Caco-2 (cell line): Measurements from ENCODE around the gene AP2B1. TPM values are rescaled to one million over a fixed set of nuclear protein-coding genes. Genes with fewer than 3 reads are reported as not detected.

Source experiments
- BruUV-seq: library from RNA; stranded (reverse); fragments of 400-500 nt; replicated peaks from 2 replicates; lab custom pipeline; 2021; lab: Mats Ljungman, UMichigan
- CTCF ChIA-PET: fragments of 300-600 bp; sonication (Branson Sonifier 250); formaldehyde crosslinking; loops from one replicate; lab custom pipeline; 2022; ENCODE audit warnings: antibody characterized with exemption; lab: Charles Lee
- POLR2A ChIA-PET: fragments of 300-600 bp; sonication (Branson Sonifier 250); formaldehyde crosslinking; loops from one replicate; lab custom pipeline; 2022; ENCODE audit warnings: antibody characterized with exemption; lab: Charles Lee
- DNase-seq, 2 experiments: peaks; one replicate each; pipeline versions ENCODE4 v3.0.0 to v3.0.0-alpha.2; 2020 to 2022
- H3K27me3 ChIP-seq: replicated peaks from 2 replicates; pipeline ENCODE4 v1.6.0; 2011; ENCODE audit warnings: low read length; ENCODE audit not compliant: control insufficient read depth, insufficient read depth
- H3K36me3 ChIP-seq: 2 replicates; pipeline ENCODE4 v1.5.1; 2011; ENCODE audit warnings: low read length; ENCODE audit not compliant: control insufficient read depth, insufficient read depth
- H3K4me1 ChIP-seq: fragments of 250-450 bp; sonication (Bioruptor Pico); 2 replicates; pipeline ENCODE4 v1.5.1; 2020; ENCODE audit warnings: mild to moderate bottlenecking
- H3K4me3 ChIP-seq: 2 replicates; pipeline ENCODE4 v1.5.1; 2011; ENCODE audit warnings: low read depth, mild to moderate bottlenecking, control low read depth, low read length
- H3K9me3 ChIP-seq: fragments of 250-450 bp; sonication (Bioruptor Pico); 2 replicates; pipeline ENCODE4 v1.5.1; 2020; ENCODE audit warnings: mild to moderate bottlenecking, moderate library complexity
- H3K27ac Mint-ChIP-seq: one replicate; pipeline ENCODE4 v1.8.0; 2022; ENCODE audit warnings: mixed read lengths; ENCODE audit not compliant: unreplicated experiment
- H3K27me3 Mint-ChIP-seq: one replicate; pipeline ENCODE4 v1.8.0; 2022; ENCODE audit warnings: mixed read lengths; ENCODE audit not compliant: insufficient read depth, unreplicated experiment
- H3K36me3 Mint-ChIP-seq: one replicate; pipeline ENCODE4 v1.8.0; 2022; ENCODE audit warnings: mild to moderate bottlenecking, mixed read lengths; ENCODE audit not compliant: insufficient read depth, unreplicated experiment
- H3K4me1 Mint-ChIP-seq: one replicate; pipeline ENCODE4 v1.8.0; 2022; ENCODE audit warnings: low read depth, mixed read lengths; ENCODE audit not compliant: unreplicated experiment
- H3K4me3 Mint-ChIP-seq: one replicate; pipeline ENCODE4 v1.8.0; 2022; ENCODE audit warnings: mild to moderate bottlenecking, moderate library complexity, mixed read lengths; ENCODE audit not compliant: unreplicated experiment
- H3K9me3 Mint-ChIP-seq: one replicate; pipeline ENCODE4 v1.8.0; 2022; ENCODE audit warnings: mixed read lengths; ENCODE audit not compliant: unreplicated experiment
- intact Hi-C: fragments of 100-400 bp; cut with micrococcal nuclease; formaldehyde crosslinking; loops from one replicate; pipeline ENCODE4 v1.10.0; 2022; ENCODE audit not compliant: unreplicated experiment
- total RNA-seq: library from RNA; stranded (reverse); gene quantifications from 2 replicates; pipeline ENCODE4 v1.2.3, GENCODE V29; 2022
- TF ChIP-seq, protein P1 (sequence below), 2 experiments: fragments of 200-600 bp in 1 of 2; IDR thresholded peaks; 1 replicate in 1 of 2; 2 replicates in 1 of 2; pipeline versions ENCODE4 v1.5.1 to v1.8.0; 2011 to 2022; ENCODE audit warnings: antibody characterized with exemption in 1 of 2, control low read depth in 1 of 2, inconsistent platforms in 1 of 2, low read depth in 1 of 2, low read length in 1 of 2, mild to moderate bottlenecking in 1 of 2, moderate library complexity in 1 of 2; ENCODE audit not compliant: insufficient read depth in 1 of 2, severe bottlenecking in 1 of 2, unreplicated experiment in 1 of 2

The AP2B1 gene
- total RNA-seq, 1 experiment from 2014 or later, result 228 TPM

GRCh38 chr17:35575759-35576158, 11.4 kb upstream of the AP2B1 start:
- no peak overlapping the region for H3K27ac Mint-ChIP-seq

DNA sequence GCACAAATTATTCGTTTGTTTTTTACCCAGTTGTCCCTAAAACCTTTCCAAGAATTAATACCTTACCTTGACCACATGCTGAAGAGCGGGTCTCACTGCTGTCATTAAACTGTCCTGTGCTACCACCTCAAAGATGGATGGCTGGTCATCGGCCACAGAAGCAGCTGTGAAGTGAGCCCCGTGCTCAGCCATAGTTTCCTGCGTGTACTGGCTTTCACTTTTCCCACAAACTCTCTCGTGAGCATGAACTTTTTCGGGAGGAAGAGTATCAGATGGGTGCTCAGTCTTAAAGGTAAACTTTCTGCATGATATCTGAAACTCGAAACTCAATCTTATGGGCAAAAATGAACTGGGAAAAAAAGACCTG, 9.3 kb upstream of the AP2B1 start:
- H3K9me3 Mint-ChIP-seq, result no peaks in the 10 kb centered on the region
- peak overlapping the region; percentile 100 for H3K4me3 Mint-ChIP-seq
- ChIA-PET CTCF (interaction anchor here (0.7 to 1.5 kb wide), 2 partner anchors 9 to 231 kb away, joined by 3 to 6 read pairs; partner anchors contain the start of gene AP2B1), POLR2A (interaction anchor here (0.5 to 3.4 kb wide), 7 partner anchors 10 to 282 kb away, joined by 3 to 51 read pairs (median 5); partner anchors contain the start of gene AP2B1)
- H3K27me3 ChIP-seq, result no peaks in the 10 kb centered on the region
- H3K27me3 Mint-ChIP-seq, result no peaks in the 10 kb centered on the region
- TSS peak; percentile 87 for BruUV-seq
- TF ChIP-seq, protein P1, sequence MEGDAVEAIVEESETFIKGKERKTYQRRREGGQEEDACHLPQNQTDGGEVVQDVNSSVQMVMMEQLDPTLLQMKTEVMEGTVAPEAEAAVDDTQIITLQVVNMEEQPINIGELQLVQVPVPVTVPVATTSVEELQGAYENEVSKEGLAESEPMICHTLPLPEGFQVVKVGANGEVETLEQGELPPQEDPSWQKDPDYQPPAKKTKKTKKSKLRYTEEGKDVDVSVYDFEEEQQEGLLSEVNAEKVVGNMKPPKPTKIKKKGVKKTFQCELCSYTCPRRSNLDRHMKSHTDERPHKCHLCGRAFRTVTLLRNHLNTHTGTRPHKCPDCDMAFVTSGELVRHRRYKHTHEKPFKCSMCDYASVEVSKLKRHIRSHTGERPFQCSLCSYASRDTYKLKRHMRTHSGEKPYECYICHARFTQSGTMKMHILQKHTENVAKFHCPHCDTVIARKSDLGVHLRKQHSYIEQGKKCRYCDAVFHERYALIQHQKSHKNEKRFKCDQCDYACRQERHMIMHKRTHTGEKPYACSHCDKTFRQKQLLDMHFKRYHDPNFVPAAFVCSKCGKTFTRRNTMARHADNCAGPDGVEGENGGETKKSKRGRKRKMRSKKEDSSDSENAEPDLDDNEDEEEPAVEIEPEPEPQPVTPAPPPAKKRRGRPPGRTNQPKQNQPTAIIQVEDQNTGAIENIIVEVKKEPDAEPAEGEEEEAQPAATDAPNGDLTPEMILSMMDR (IDR thresholded peaks at IDR 0.05; ENCODE audit: insufficient read depth in 1 of 2, low read depth in 1 of 2, low read length in 1 of 2, severe bottlenecking in 1 of 2, unreplicated experiment in 1 of 2), result no peak
- H3K4me1 ChIP-seq, result peaks cover 6% of the 10 kb centered on the region
- peaks cover 5% of the 10 kb centered on the region for H3K4me1 Mint-ChIP-seq
- DNase-seq, result peak in 1 of 2 experiments; percentile 22
- peak overlapping the region; percentile 50 for H3K4me3 ChIP-seq
- H3K27ac Mint-ChIP-seq, result peak overlapping the region; percentile 100
- H3K36me3 Mint-ChIP-seq, result peaks cover 13% of the 10 kb centered on the region
- H3K9me3 ChIP-seq, result no peaks in the 10 kb centered on the region
- no peaks in the 10 kb centered on the region for H3K36me3 ChIP-seq
- intact Hi-C loops, result loop anchor here (1.0 kb wide), 2 partner anchors 9 to 11 kb away; partner anchors contain the start of gene AP2B1

More at GRCh38 chr17:35575759-35576158, 11.4 kb upstream of the AP2B1 start:
- Histone ChIP-seq H3K36me3 (no peaks in the 10 kb centered on the region), H3K4me1 (peaks cover 6% of the 10 kb centered on the region), H3K27me3 (no peaks in the 10 kb centered on the region), H3K4me3 (no peak overlapping the region), H3K9me3 (no peaks in the 10 kb centered on the region)
- H3K4me3 Mint-ChIP-seq, result no peak overlapping the region
- BruUV-seq, result no TSS peak
- peaks cover 6% of the 10 kb centered on the region for H3K4me1 Mint-ChIP-seq
- DNase-seq, result no peak
- H3K9me3 Mint-ChIP-seq, result no peaks in the 10 kb centered on the region
- ChIA-PET POLR2A (no interaction called here), CTCF (interaction anchor here (0.7 kb wide), 1 partner anchor 311 kb away, joined by 7 read pairs; no protein-coding TSS in a partner anchor)
- peaks cover 17% of the 10 kb centered on the region for H3K36me3 Mint-ChIP-seq
- TF ChIP-seq, protein P1 (IDR thresholded peaks at IDR 0.05; ENCODE audit: insufficient read depth in 1 of 2, low read depth in 1 of 2, low read length in 1 of 2, severe bottlenecking in 1 of 2, unreplicated experiment in 1 of 2), result no peak
- no peaks in the 10 kb centered on the region for H3K27me3 Mint-ChIP-seq
- intact Hi-C loops, result no loop called here

- no TSS peak for BruUV-seq
- DNase-seq, result peak; percentile 88 to 92
- POLR2A ChIA-PET, result interaction anchor here (0.5 to 3.4 kb wide), 9 partner anchors 10 to 487 kb away, joined by 3 to 51 read pairs (median 5); partner anchors contain the start of genes AP2B1 and TAF15
Observed at GRCh38 chr17:35578197-35578928, 8.8 kb upstream of the AP2B1 start, which contains the start of gene PEX12. PEX12 (minus strand) TSS chr17:35578571; CDS start chr17:35578021, 550 bp downstream.

More at GRCh38 chr17:35578197-35578928, 8.8 kb upstream of the AP2B1 start, which contains the start of gene PEX12:
- Mint-ChIP-seq H3K36me3 (peaks cover 13% of the 10 kb centered on the region), H3K4me1 (peaks cover 5% of the 10 kb centered on the region), H3K4me3 (peak within 1 kb of the TSS; percentile 100), H3K27ac (peak within 1 kb of the TSS; percentile 100), H3K27me3 (no peaks in the 10 kb centered on the region), H3K9me3 (no peaks in the 10 kb centered on the region)
- H3K27me3 ChIP-seq, result no peaks in the 10 kb centered on the region
- H3K9me3 ChIP-seq, result no peaks in the 10 kb centered on the region
- peaks cover 6% of the 10 kb centered on the region for H3K4me1 ChIP-seq
- TF ChIP-seq, protein P1 (IDR thresholded peaks at IDR 0.05; ENCODE audit: insufficient read depth in 1 of 2, low read depth in 1 of 2, low read length in 1 of 2, severe bottlenecking in 1 of 2, unreplicated experiment in 1 of 2), result no peak
- intact Hi-C loops, result loop anchor here (1.0 kb wide), 2 partner anchors 9 to 11 kb away; partner anchors contain the start of gene AP2B1
- H3K4me3 ChIP-seq, result peak within 1 kb of the TSS; percentile 50
- CTCF ChIA-PET, result interaction anchor here (0.7 to 1.5 kb wide), 4 partner anchors 8 to 230 kb away, joined by 3 to 6 read pairs (median 3); partner anchors contain the start of gene AP2B1
- H3K36me3 ChIP-seq, result no peaks in the 10 kb centered on the region
